ENCODE data around the gene PEX16. TPM values are rescaled to one million over a fixed set of nuclear protein-coding genes. Genes with fewer than 3 reads are reported as not detected.

Gene PEX16
- total and polyA plus RNA-seq, 9 of the 15 experiments (the other 6 are each of a cell fraction or from before 2014, with no cell fraction given): 1.5 to 43.9 (median 14.6) TPM

- no peak overlapping the region for H3K27ac ChIP-seq (ENCODE audit: extremely low read depth, low read depth, low read length)
- H2AFZ ChIP-seq (ENCODE audit: low read depth, low read length): no peak overlapping the region
- ChIA-PET POLR2A (interaction anchor here (0.6 kb wide), 1 partner anchor 16 kb away, joined by 3 read pairs; no protein-coding TSS in a partner anchor), CTCF (ENCODE audit: low intra/inter-chr PET ratio) (no interaction called here)
- no peaks in the 10 kb centered on the region for H3K9me1 ChIP-seq (ENCODE audit: control insufficient read depth, insufficient read depth, low read length)
- in situ Hi-C loops (cut with MboI): no loop called here
- no peaks in the 10 kb centered on the region for H3K9me3 ChIP-seq (replicated peaks; ENCODE audit: control insufficient read depth, insufficient read depth, low read depth, low read length)
- H3K27me3 ChIP-seq (ENCODE audit: control insufficient read depth in 2 of 2, insufficient read depth in 2 of 2, low read length in 2 of 2): no peaks in the 10 kb centered on the region
- no peak overlapping the region for H3K4me3 ChIP-seq
- H4K20me1 ChIP-seq (replicated peaks; ENCODE audit: control insufficient read depth, insufficient read depth, low read length): no peaks in the 10 kb centered on the region; the same call in 1 of the 2 replicates
- WGBS (ENCODE audit: insufficient coverage, low coverage, missing lambda C conversion rate): 74% methylated on average over 14 of the region's 15 CpGs
- TSS peak; percentile 39 for BruUV-seq (replicated peaks)
- FAIRE-seq (no peak), ATAC-seq (no peak), DNase-seq (ENCODE audit: extremely low read depth in 1 of 4, low spot score in 3 of 4) (no peak)
- TF ChIP-seq ZNF445 (CRISPR knock-in tag; IDR thresholded peaks at IDR 0.05; ENCODE audit: low read depth) (no peak), ZBTB33 (CRISPR knock-in tag; IDR thresholded peaks at IDR 0.05) (0 out of 2 replicates have a peak, but pooled peaks have one; percentile 11)
- no peak overlapping the region for H3K4me2 ChIP-seq (ENCODE audit: insufficient read depth, low read length)
- H3K4me1 ChIP-seq (replicated peaks in 1 of 2; ENCODE audit: control insufficient read depth in 2 of 2, insufficient read depth in 2 of 2, low read length in 2 of 2): peaks cover 5 to 33% of the 10 kb centered on the region in 2 experiments; a peak in 3 of 5 replicates
- intact Hi-C loops (cut with micrococcal nuclease): no loop called here
- no peaks in the 10 kb centered on the region for H3K79me2 ChIP-seq (ENCODE audit: control insufficient read depth, insufficient read depth, low read length)
- H3K9ac ChIP-seq (ENCODE audit: insufficient read depth in 1 of 2, low read depth in 2 of 2, low read length in 2 of 2): 0 out of 4 replicates have a peak overlapping the region, but pooled peaks of 1 of the 2 experiments have one; percentile 36
- peaks cover 49% of the 10 kb centered on the region; the same call in 2 of the 3 replicates for H3K36me3 ChIP-seq (ENCODE audit: control insufficient read depth, insufficient read depth, low read length)
Observed at GRCh38 chr11:45933131-45933831, 15.6 kb upstream of the PEX16 start.

All from K562 (cell line).